Erythroblast (primary cell): ENCODE results near the gene TSHZ1.

Experiments used
- GATA1 ChIP-seq: IDR thresholded peaks from 2 replicates; pipeline ENCODE4 v1.6.1; 2011; ENCODE audit warnings: low read depth, mild to moderate bottlenecking, control low read depth, low read length, moderate library complexity
- POLR2A ChIP-seq: IDR thresholded peaks from 2 replicates; pipeline ENCODE4 v1.6.1; 2011; ENCODE audit warnings: mild to moderate bottlenecking, low read length

DNA sequence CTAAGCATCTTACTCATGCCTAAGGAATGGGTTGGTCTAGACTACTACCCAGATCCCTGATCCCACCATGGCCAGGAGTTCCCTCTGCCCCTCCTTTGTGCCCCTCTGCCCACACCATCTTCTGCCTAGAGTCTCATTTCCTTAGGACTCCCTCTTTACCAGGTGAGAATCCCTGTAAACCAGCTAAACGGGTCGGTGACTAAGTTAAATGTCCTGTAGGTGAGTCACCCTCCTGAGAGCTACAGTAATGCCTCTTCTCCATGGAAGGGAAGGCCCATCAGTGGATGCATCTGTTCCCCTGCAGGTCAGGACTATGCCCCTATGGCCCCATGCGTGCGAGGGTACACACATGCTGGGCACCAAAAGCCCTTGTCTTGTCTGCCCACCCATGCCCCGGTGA is 27.1 kb upstream of the TSHZ1 start:
- TF ChIP-seq POLR2A (no peak), GATA1 (no peak)
